Activated CD8-positive, alpha-beta memory T cell treated with anti-CD3 and anti-CD28 coated beads, Interleukin-2, amount 50 U/mL, for 48 hours (primary cell): ENCODE data around the gene AK5.

ENCODE experiments used
- DNase-seq: peaks from one replicate; pipeline ENCODE4 v3.0.0-alpha.2; 2020

Gene AK5, protein sequence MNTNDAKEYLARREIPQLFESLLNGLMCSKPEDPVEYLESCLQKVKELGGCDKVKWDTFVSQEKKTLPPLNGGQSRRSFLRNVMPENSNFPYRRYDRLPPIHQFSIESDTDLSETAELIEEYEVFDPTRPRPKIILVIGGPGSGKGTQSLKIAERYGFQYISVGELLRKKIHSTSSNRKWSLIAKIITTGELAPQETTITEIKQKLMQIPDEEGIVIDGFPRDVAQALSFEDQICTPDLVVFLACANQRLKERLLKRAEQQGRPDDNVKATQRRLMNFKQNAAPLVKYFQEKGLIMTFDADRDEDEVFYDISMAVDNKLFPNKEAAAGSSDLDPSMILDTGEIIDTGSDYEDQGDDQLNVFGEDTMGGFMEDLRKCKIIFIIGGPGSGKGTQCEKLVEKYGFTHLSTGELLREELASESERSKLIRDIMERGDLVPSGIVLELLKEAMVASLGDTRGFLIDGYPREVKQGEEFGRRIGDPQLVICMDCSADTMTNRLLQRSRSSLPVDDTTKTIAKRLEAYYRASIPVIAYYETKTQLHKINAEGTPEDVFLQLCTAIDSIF

GRCh38 chr1:77281491-77282186, at the start of gene AK5:
AK5 (plus strand) TSS chr1:77282019; CDS start chr1:77282314, 295 bp downstream.
- DNase-seq = peak; percentile 77

DNA sequence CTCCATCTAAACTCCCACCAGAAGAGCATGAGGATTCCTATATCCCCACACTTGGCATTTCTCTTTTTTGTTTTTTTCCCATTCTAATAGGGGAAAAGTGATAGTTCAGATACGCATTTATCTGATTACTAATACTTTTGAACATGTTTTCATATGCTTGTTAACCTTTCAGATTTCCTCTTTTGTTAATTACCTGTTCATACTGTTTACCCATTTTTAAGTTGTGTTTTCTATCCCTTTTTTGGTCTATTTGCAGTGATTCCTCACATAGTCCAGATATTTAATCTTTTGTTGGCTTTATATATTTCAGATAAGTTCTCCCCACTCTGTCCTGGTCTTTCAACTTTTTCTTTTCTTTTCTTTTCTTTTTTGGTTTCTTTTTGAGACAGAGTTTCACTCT, 49.0 kb upstream of the AK5 start:
- no peak for DNase-seq

DNA sequence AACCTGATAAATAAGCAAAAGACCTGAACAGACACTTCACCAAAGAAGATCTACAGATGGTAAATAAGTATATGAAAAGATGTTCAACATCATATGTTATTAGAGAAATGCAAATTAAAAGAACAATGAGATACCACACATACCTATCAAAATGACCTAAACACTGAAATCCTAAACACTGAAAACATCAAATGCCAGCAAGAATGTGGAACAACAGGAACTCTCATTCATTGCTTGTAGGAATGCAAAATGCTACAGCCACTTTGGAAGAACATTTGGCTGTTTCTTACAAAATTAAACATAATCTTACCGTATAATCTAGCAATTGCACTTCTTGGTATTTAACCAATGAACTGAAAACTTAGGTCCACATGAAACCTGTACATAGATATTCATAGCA, 47.7 kb upstream of the AK5 start:
- no peak for DNase-seq

- no peak for DNase-seq
Measured at GRCh38 chr1:77234943-77235342, 46.9 kb upstream of the AK5 start.

DNA sequence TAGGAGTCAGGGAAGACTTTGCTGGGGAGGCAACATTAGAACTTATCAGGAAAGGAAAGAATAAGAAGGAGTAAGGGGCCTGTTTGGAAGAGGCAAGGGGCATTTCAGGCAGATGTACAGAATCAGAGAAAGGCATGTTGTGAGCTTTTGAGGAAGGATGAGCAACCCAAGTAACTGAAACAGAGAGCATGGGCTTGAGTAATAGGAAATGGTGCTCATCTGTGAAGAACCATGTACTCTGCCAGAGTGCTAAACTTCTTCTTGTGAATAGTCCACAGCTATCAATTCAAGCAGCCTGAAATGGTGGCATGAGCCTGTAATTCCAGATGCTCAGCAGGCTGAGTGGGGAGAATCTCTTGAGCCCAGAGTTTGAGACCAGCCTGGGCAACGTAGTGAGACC, 43.4 kb upstream of the AK5 start:
- DNase-seq = no peak

- no peak for DNase-seq
Measured at GRCh38 chr1:77239311-77239710, 42.5 kb upstream of the AK5 start.

DNA sequence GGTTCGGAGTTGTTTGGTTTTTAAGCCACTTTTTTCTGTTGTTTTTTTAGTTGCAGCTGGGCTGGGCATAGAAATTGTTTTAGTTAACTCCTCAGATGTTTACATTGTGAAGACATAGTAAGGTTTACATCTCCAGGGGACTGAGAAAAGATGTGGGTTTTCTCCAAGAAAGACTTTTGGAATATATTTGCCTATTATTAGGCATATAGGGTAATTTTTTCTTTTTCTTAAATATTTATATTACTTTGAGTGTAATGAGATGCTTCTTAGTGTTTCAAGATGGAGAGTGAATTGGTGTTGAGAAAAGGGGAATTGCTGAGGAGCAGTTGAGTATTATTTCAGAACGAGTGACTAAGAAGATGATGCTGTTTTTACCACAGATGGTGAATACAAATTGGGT, 36.0 kb upstream of the AK5 start:
- no peak for DNase-seq

- no peak for DNase-seq
Measured at GRCh38 chr1:77250126-77250525, 31.7 kb upstream of the AK5 start.

GRCh38 chr1:77253211-77253610, 28.6 kb upstream of the AK5 start:
- DNase-seq = no peak

DNA sequence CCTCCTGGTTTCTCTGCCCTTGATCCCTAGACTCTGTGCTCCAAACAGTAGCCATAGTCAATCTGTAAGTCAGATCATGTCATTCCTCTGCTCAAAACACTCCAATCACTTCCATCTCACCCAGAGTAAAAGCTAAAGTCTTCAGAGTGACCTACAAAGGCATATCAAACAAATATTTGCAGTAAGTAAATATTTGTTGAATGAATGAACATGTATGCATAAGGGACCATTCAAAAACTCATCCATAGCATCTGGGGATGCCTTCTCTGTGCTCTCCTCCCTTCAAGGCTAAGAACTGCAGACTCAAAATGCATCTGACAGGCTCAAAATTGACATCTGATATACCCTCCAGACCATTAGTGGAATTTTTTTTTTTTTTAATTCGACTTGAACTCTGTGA, 18.1 kb upstream of the AK5 start:
- no peak for DNase-seq

GRCh38 chr1:77265180-77265579, 16.6 kb upstream of the AK5 start:
- no peak for DNase-seq

GRCh38 chr1:77267035-77267434, 14.8 kb upstream of the AK5 start:
- no peak for DNase-seq

DNA sequence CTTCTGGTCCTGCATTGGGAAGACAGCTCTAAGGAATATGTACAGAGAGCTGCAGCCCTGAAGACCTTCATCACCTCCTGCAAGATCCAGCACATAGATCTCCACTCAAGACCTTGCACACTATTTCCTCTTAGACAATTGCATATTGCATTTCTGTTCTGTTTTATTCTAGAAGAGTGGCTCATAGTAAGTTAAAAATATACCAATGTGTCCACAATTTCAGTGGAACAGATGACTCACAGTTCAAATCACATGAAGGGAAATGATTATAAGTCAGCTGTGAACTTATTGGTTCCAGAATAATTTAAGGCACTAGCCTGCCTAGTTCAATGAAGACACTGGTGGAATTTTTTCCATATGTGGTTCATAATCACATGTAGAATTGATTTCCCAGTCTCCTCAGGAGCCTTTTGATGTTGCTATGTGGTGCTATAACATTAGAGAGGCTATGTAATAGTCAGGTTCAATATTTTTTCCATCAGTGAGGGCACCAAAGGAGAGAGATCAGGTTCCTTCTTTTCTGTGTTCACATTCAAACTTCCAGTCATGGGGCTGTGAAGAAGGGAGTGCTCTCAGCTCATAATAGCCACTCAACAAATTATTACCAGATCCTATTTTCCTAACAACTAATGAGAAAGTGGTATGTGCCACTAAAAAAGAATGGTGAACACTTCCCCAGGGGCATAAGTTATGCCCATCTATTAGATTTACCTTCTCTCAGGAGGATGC, 9.8 kb upstream of the AK5 start:
- DNase-seq = no peak

DNA sequence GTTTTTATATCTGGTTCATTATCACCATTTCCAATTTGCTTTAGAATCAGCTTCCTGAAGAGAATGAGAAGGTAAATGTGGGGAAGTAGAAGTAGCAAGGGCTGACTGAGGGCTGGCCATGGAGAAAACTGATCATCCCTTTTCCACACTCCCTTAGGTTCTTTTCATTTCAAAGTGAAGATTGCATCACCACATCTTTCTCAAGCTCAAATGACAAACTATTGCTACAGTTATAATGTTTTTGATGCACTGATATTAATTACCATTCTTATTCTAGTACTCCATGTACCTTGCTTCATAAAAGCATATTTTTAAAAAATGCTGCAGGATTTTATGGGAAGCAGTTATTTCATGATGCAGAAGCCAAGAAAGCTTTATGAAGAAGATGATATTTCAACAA, 7.9 kb upstream of the AK5 start:
- DNase-seq = no peak

DNA sequence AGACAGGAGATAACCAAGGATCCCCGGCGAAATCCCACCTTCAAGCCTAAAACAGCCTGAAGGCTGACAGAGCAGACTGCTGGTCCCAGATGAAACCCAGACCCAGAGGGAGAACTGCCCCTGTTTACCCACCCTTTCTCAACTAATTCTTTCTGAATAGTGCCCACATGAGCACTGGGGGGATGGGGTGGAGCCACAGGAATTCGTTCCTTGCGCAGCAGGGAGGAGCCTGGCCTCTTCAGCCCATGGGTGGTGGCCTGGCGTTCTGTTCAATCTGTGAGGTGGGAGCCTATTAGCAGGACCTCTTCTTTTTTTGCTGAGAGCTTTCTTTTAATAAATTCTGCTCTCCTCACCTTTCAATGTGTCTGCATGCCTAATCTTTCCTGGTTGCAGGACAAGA, 6.6 kb upstream of the AK5 start:
- DNase-seq = no peak

DNA sequence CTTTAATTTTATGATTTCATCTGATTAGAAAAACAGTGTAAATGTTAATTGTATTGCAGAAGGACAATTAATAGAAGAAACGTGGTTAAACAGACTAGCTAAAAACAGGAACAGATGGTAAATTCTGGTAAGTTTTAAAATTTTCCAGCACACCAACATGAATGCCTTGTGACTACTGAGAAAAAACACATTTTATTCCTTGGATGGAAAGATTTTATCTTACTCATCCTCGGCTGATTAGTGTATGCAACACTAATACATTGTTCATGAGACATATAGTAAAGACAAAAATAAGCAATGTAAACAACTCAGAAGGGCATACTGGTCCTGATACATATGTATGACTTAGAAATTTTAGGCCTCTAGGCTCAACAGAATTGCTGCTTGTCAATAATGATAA, 4.9 kb upstream of the AK5 start:
- DNase-seq = no peak

- DNase-seq = no peak
Measured at GRCh38 chr1:77279929-77280328, 1.9 kb upstream of the AK5 start.

DNA sequence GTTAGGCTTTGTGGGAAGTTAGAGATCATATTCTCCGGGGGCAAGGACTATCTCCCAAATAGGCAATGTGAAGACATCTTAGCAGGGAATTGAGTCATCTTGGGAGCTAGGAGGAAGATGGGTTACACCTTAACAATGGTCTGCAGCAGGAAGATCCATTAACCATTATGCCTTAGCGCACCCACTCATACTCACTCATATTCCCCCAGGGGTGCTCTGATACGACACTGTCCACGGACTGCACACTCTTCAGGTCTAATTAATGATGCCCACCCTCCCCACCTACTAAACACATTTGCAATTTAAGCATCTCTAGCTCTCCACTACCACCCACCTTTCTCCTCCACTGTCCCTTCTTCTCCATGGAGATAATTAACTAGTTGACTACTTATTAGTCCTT, 857 bp upstream of the AK5 start:
- no peak for DNase-seq

- DNase-seq = no peak
Measured at GRCh38 chr1:77282187-77282865, 507 bp downstream of the AK5 start.

GRCh38 chr1:77282866-77283539, 1.2 kb downstream of the AK5 start:
- peak; percentile 58 for DNase-seq

DNA sequence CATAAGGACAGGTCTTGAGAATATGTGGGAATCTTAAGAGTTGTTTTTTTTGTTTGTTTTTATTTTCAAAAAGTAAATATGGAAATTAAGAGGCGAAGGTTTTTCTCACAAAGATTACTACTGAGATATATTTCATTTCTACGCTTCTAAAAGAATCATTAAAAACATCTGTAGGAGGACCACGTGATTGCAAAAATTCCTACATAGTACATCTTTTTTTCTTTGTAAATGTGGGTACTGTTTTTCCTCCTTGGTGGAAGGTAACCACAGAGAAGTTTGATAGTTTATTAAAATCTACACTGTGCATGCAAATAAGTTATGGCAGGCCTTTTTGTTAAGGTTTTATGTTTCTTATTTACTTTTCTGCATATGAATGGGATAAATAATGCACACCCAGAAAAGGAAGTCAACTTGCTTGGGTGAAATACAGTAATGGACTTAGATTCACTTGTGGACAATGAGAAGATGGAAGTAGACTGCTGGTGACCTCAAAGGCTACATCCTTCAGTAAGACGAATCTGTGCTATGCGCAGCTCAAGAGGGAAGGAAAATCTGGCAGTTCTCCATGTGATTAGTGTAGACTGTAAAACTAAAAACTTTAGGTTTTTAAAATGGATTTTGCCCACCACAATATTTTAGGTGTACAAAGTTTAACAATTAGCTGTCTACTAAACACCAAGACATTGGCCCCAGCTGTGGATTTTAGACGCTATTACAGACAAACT, 2.0 kb downstream of the AK5 start:
- DNase-seq = no peak

DNA sequence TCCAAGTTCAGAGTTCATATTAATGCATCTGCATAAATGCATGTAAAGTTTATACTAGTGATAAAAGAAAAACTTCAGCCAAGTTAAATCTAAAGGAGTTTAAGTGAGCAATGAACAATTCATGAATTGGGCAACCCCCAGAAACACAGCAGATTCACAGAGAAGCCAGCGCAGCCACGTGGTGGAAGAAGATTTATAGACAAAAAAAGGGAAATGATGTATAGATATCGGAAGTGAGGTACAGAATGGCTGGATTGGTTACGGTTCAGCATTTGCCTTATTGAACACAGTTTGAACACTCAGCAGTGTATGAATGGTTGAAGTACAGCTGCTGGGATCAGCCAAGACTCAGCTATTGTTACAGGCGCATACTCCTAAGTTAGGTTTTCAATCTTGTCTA, 5.7 kb downstream of the AK5 start:
- DNase-seq = no peak
